Esophagus (tissue), 2 donors: ENCODE results near the gene CCDC47. TPM values are rescaled to one million over a fixed set of nuclear protein-coding genes. Genes with fewer than 3 reads are reported as not detected.

Experiments used
- H3K27ac ChIP-seq, 2 donors: one replicate each; pipeline ENCODE4 v1.5.1; 2013; ENCODE audit warnings: low read depth in 2 of 2, mild to moderate bottlenecking in 2 of 2, inconsistent platforms in 1 of 2, low read length in 1 of 2, moderate library complexity in 1 of 2
- H3K27me3 ChIP-seq, 2 donors: one replicate each; pipeline ENCODE4 v1.6.1; 2013; ENCODE audit warnings: low read length in 2 of 2, control low read depth in 1 of 2, mild to moderate bottlenecking in 1 of 2; ENCODE audit not compliant: insufficient read depth in 2 of 2, control insufficient read depth in 1 of 2
- H3K36me3 ChIP-seq, 2 donors: one replicate each; pipeline ENCODE4 v1.6.1; 2013; ENCODE audit warnings: low read length in 1 of 2; ENCODE audit not compliant: control insufficient read depth in 2 of 2, insufficient read depth in 2 of 2
- H3K4me1 ChIP-seq, 2 donors: one replicate each; pipeline ENCODE4 v1.6.1; 2013; ENCODE audit warnings: low read length in 1 of 2; ENCODE audit not compliant: control insufficient read depth in 2 of 2, insufficient read depth in 2 of 2
- H3K4me3 ChIP-seq, 2 donors: one replicate each; pipeline ENCODE4 v1.5.1; 2013; ENCODE audit warnings: low read length in 2 of 2, mild to moderate bottlenecking in 2 of 2, low read depth in 1 of 2, moderate library complexity in 1 of 2
- H3K9me3 ChIP-seq, 2 donors: one replicate each; pipeline ENCODE4 v1.6.1; 2013; ENCODE audit warnings: mild to moderate bottlenecking in 2 of 2, low read depth in 1 of 2, low read length in 1 of 2, moderate library complexity in 1 of 2; ENCODE audit not compliant: control insufficient read depth in 2 of 2, insufficient read depth in 1 of 2
- WGBS, 2 donors: extraction: QIAGEN DNeasy Blood & Tissue Kit; methylation state at CpG; one replicate each; pipeline ENCODE4 v1.1.7; 2013; 5-methylcytosine and 5-hydroxymethylcytosine counted together
- polyA plus RNA-seq, 2 donors: library from polyadenylated mRNA; stranded (reverse); fragments of 200-250 nt; gene quantifications; one replicate each; pipeline ENCODE4 v1.2.3, GENCODE V29; 2013
- donor health status: healthy with polysubstance abuse.
- donor health status: Bipolar disorder and iron deficiency.

The CCDC47 gene
- polyA plus RNA-seq, 2 donors, result 16.3 to 36.4 TPM

GRCh38 chr17:63716426-63716825 is 57.0 kb downstream of the CCDC47 start:
- Histone ChIP-seq H3K4me1 (no peaks in the 10 kb centered on the region), H3K4me3 (no peak overlapping the region), H3K27ac (no peak overlapping the region), H3K27me3 (no peaks in the 10 kb centered on the region), H3K9me3 (no peaks in the 10 kb centered on the region), H3K36me3 (peaks cover 4% of the 10 kb centered on the region in 2 donors)
- WGBS, 2 donors, result 82 to 88% methylated on average over 3 of the region's 3 CpGs

- H3K36me3 ChIP-seq, result peaks cover 12% of the 10 kb centered on the region in 2 donors
- H3K4me1 ChIP-seq, result no peaks in the 10 kb centered on the region
- WGBS, 2 donors, result 78 to 82% methylated on average over 10 of the region's 10 CpGs
Observed at GRCh38 chr17:63714550-63715277, 58.7 kb downstream of the CCDC47 start.

GRCh38 chr17:63709110-63709509 is 64.3 kb downstream of the CCDC47 start:
- H3K27me3 ChIP-seq, result no peaks in the 10 kb centered on the region
- H3K4me3 ChIP-seq, result no peak overlapping the region
- WGBS, 2 donors, result 90 to 92% methylated on average over 6 of the region's 6 CpGs
- no peak overlapping the region for H3K27ac ChIP-seq
- H3K9me3 ChIP-seq, result no peaks in the 10 kb centered on the region
- no peaks in the 10 kb centered on the region for H3K4me1 ChIP-seq
- peaks cover 8 to 25% of the 10 kb centered on the region in 2 donors for H3K36me3 ChIP-seq

More at GRCh38 chr17:63714550-63715277, 58.7 kb downstream of the CCDC47 start:
- H3K27ac ChIP-seq, result no peak overlapping the region
- no peaks in the 10 kb centered on the region for H3K9me3 ChIP-seq
- no peak overlapping the region for H3K4me3 ChIP-seq
- H3K27me3 ChIP-seq, result no peaks in the 10 kb centered on the region

- Histone ChIP-seq H3K27ac (no peak overlapping the region), H3K36me3 (peaks cover 14 to 27% of the 10 kb centered on the region in 2 donors), H3K4me1 (no peaks in the 10 kb centered on the region), H3K27me3 (no peaks in the 10 kb centered on the region), H3K9me3 (no peaks in the 10 kb centered on the region), H3K4me3 (no peak overlapping the region)
- WGBS, 2 donors, result 86 to 88% methylated on average over 11 of the region's 11 CpGs
Observed at GRCh38 chr17:63707151-63707550, 66.2 kb downstream of the CCDC47 start.

- H3K36me3 ChIP-seq, result peaks cover 14 to 27% of the 10 kb centered on the region in 2 donors
- WGBS, 2 donors, result 73 to 80% methylated on average over 7 of the region's 7 CpGs
- no peak overlapping the region for H3K27ac ChIP-seq
Observed at GRCh38 chr17:63706336-63707082, 66.9 kb downstream of the CCDC47 start.

GRCh38 chr17:63705657-63706056 is 67.7 kb downstream of the CCDC47 start:
- Histone ChIP-seq H3K4me1 (peaks cover 0 to 4% of the 10 kb centered on the region in 2 donors), H3K4me3 (no peak overlapping the region), H3K27ac (no peak overlapping the region), H3K27me3 (no peaks in the 10 kb centered on the region), H3K36me3 (peaks cover 10 to 24% of the 10 kb centered on the region in 2 donors), H3K9me3 (no peaks in the 10 kb centered on the region)
- WGBS, 2 donors, result 63 to 65% methylated on average over 3 of the region's 3 CpGs

More at GRCh38 chr17:63706336-63707082, 66.9 kb downstream of the CCDC47 start:
- Histone ChIP-seq H3K4me1 (no peaks in the 10 kb centered on the region), H3K9me3 (no peaks in the 10 kb centered on the region), H3K4me3 (no peak overlapping the region), H3K27me3 (no peaks in the 10 kb centered on the region)

GRCh38 chr17:63704836-63705235 is 68.6 kb downstream of the CCDC47 start:
- H3K27me3 ChIP-seq, result no peaks in the 10 kb centered on the region
- no peak overlapping the region for H3K27ac ChIP-seq
- H3K36me3 ChIP-seq, result peaks cover 6 to 20% of the 10 kb centered on the region in 2 donors
- WGBS, 2 donors, result 86 to 89% methylated on average over 9 of the region's 9 CpGs
- H3K9me3 ChIP-seq, result no peaks in the 10 kb centered on the region
- H3K4me3 ChIP-seq, result no peak overlapping the region
- H3K4me1 ChIP-seq, result peaks cover 4 to 8% of the 10 kb centered on the region in 2 donors

GRCh38 chr17:63704259-63704576 is 69.2 kb downstream of the CCDC47 start:
- Histone ChIP-seq H3K27me3 (no peaks in the 10 kb centered on the region), H3K36me3 (peaks cover 5 to 17% of the 10 kb centered on the region in 2 donors), H3K9me3 (no peaks in the 10 kb centered on the region), H3K4me1 (peaks cover 4 to 8% of the 10 kb centered on the region in 2 donors), H3K27ac (no peak overlapping the region), H3K4me3 (no peak overlapping the region)
- 92 to 98% methylated on average over 11 of the region's 11 CpGs for WGBS, 2 donors

GRCh38 chr17:63703556-63704258 is 69.7 kb downstream of the CCDC47 start:
- no peak overlapping the region for H3K27ac ChIP-seq
- no peaks in the 10 kb centered on the region for H3K9me3 ChIP-seq
- H3K4me3 ChIP-seq, result no peak overlapping the region
- 88 to 91% methylated on average over 16 of the region's 16 CpGs for WGBS, 2 donors
- H3K36me3 ChIP-seq, result peaks cover 5 to 14% of the 10 kb centered on the region in 2 donors
- no peaks in the 10 kb centered on the region for H3K27me3 ChIP-seq
- H3K4me1 ChIP-seq, result peaks cover 4 to 8% of the 10 kb centered on the region in 2 donors
